Trophoblast cell (in vitro differentiated cells and primary cell): ENCODE data around the gene MAPK13.

Experiments used
- DNase-seq, 2 donors: peaks; one replicate each; pipeline ENCODE4 v3.0.0-alpha.2; 2016
- H2AFZ ChIP-seq: 2 replicates; pipeline ENCODE4 v1.6.1; 2013; ENCODE audit warnings: low read length, moderate library complexity, mild to moderate bottlenecking; ENCODE audit not compliant: insufficient read depth, poor library complexity
- H2AK5ac ChIP-seq: 2 replicates; pipeline ENCODE4 v1.6.1; 2013; ENCODE audit warnings: mild to moderate bottlenecking, low read length
- H2BK120ac ChIP-seq: 2 replicates; pipeline ENCODE4 v1.6.1; 2013; ENCODE audit warnings: low read length, mild to moderate bottlenecking, moderate library complexity; ENCODE audit not compliant: insufficient read depth, poor library complexity
- H2BK12ac ChIP-seq: 2 replicates; pipeline ENCODE4 v1.6.1; 2013; ENCODE audit warnings: mild to moderate bottlenecking, low read length, moderate library complexity
- H2BK5ac ChIP-seq: 2 replicates; pipeline ENCODE4 v1.6.1; 2013; ENCODE audit warnings: low read length, low read depth, moderate library complexity, mild to moderate bottlenecking; ENCODE audit not compliant: poor library complexity
- H3K14ac ChIP-seq: 2 replicates; pipeline ENCODE4 v1.6.1; 2013; ENCODE audit warnings: mild to moderate bottlenecking, low read length
- H3K18ac ChIP-seq: 2 replicates; pipeline ENCODE4 v1.6.1; 2013; ENCODE audit warnings: mild to moderate bottlenecking, low read length
- H3K23ac ChIP-seq: 2 replicates; pipeline ENCODE4 v1.6.1; 2013; ENCODE audit warnings: low read length
- H3K27ac ChIP-seq: 2 replicates; pipeline ENCODE4 v1.5.1; 2013; ENCODE audit warnings: low read depth, mild to moderate bottlenecking, inconsistent platforms, low read length, moderate library complexity
- H3K27me3 ChIP-seq: 2 replicates; pipeline ENCODE4 v1.6.1; 2013; ENCODE audit warnings: inconsistent platforms, mild to moderate bottlenecking, low read length, moderate library complexity; ENCODE audit not compliant: insufficient read depth
- H3K36me3 ChIP-seq, 2 experiments: 1 replicate in 1 of 2; 2 replicates in 1 of 2; pipeline ENCODE4 v1.6.1; 2013; ENCODE audit warnings: low read length in 2 of 2, mild to moderate bottlenecking in 2 of 2, moderate library complexity in 1 of 2; ENCODE audit not compliant: insufficient read depth in 2 of 2, control insufficient read depth in 1 of 2
- H3K4ac ChIP-seq: 2 replicates; pipeline ENCODE4 v1.6.1; 2013; ENCODE audit warnings: low read depth, mild to moderate bottlenecking, low read length, moderate library complexity
- H3K4me1 ChIP-seq, 2 experiments: 1 replicate in 1 of 2; 2 replicates in 1 of 2; pipeline ENCODE4 v1.6.1; 2013; ENCODE audit warnings: low read length in 2 of 2, mild to moderate bottlenecking in 2 of 2, moderate library complexity in 1 of 2; ENCODE audit not compliant: insufficient read depth in 2 of 2, control insufficient read depth in 1 of 2
- H3K4me2 ChIP-seq: 2 replicates; pipeline ENCODE4 v1.6.1; 2013; ENCODE audit warnings: inconsistent platforms, mild to moderate bottlenecking, low read length, moderate library complexity
- H3K4me3 ChIP-seq: 2 replicates; pipeline ENCODE4 v1.5.1; 2013; ENCODE audit warnings: mild to moderate bottlenecking, low read depth, low read length, inconsistent platforms
- H3K79me1 ChIP-seq: one replicate; pipeline ENCODE4 v1.6.1; 2013; ENCODE audit warnings: low read length
- H3K79me2 ChIP-seq: 2 replicates; pipeline ENCODE4 v1.6.1; 2013; ENCODE audit warnings: low read length, mild to moderate bottlenecking; ENCODE audit not compliant: control insufficient read depth, insufficient read depth, poor library complexity
- H3K9ac ChIP-seq: 2 replicates; pipeline ENCODE4 v1.6.1; 2013; ENCODE audit warnings: mild to moderate bottlenecking, low read length
- H3K9me3 ChIP-seq: 2 replicates; pipeline ENCODE4 v1.6.1; 2013; ENCODE audit warnings: low read depth, mild to moderate bottlenecking, control low read depth, inconsistent platforms, low read length; ENCODE audit not compliant: insufficient read depth
- H4K12ac ChIP-seq: 2 replicates; pipeline ENCODE4 v1.6.1; 2013; ENCODE audit warnings: low read depth, mild to moderate bottlenecking, low read length, moderate library complexity
- H4K8ac ChIP-seq: 2 replicates; pipeline ENCODE4 v1.6.1; 2013; ENCODE audit warnings: low read depth, mild to moderate bottlenecking, low read length, moderate library complexity
- H4K91ac ChIP-seq: one replicate; pipeline ENCODE4 v1.6.1; 2013; ENCODE audit warnings: low read depth, mild to moderate bottlenecking, low read length, moderate library complexity
- WGBS: extraction: QIAGEN DNeasy Blood & Tissue Kit; methylation state at CpG from one replicate; pipeline ENCODE4 v1.1.7; 2013; ENCODE audit warnings: missing lambda C conversion rate; ENCODE audit not compliant: insufficient read length, insufficient coverage; ENCODE audit errors: extremely low coverage; 5-methylcytosine and 5-hydroxymethylcytosine counted together

Gene MAPK13

DNA sequence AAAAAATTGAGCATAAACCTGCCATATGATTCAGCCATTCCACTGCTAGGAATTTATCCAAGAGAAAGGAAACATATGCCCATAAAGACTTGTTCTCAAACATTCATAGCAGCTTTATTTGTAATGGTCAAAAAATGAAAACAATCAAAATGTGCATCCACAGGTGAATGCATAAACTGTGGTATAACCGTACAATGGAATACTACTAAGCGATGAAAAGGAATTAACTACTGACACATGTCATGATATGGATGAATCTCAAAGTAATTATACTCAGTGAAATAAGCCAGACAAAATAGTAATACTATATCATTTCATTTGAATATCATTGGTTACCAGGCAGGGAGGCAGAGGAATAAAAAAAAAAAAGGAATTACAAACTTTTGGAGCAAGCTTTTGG is 40.4 kb downstream of the MAPK13 start:
- H4K12ac ChIP-seq, result no peak overlapping the region
- no peaks in the 10 kb centered on the region for H3K79me1 ChIP-seq
- no peak overlapping the region for H4K8ac ChIP-seq
- H3K4me3 ChIP-seq, result no peak overlapping the region
- no peak overlapping the region for H3K18ac ChIP-seq
- WGBS, result no CpG with 5 or more reads among the region's 2 CpGs
- H3K4ac ChIP-seq, result no peak overlapping the region
- H4K91ac ChIP-seq, result no peak overlapping the region
- H2BK5ac ChIP-seq, result no peak overlapping the region
- H2AFZ ChIP-seq, result no peak overlapping the region
- no peak overlapping the region for H3K9ac ChIP-seq
- H2AK5ac ChIP-seq, result no peak overlapping the region
- no peak overlapping the region for H3K23ac ChIP-seq
- H3K27ac ChIP-seq, result no peak overlapping the region
- H3K79me2 ChIP-seq, result no peaks in the 10 kb centered on the region
- no peak overlapping the region for H3K4me2 ChIP-seq
- H3K36me3 ChIP-seq, result no peaks in the 10 kb centered on the region
- no peak for DNase-seq
- H3K27me3 ChIP-seq, result no peaks in the 10 kb centered on the region
- H3K14ac ChIP-seq, result no peak overlapping the region
- H2BK12ac ChIP-seq, result no peak overlapping the region
- H3K9me3 ChIP-seq, result peaks cover 2% of the 10 kb centered on the region
- no peaks in the 10 kb centered on the region for H3K4me1 ChIP-seq
- no peak overlapping the region for H2BK120ac ChIP-seq

DNA sequence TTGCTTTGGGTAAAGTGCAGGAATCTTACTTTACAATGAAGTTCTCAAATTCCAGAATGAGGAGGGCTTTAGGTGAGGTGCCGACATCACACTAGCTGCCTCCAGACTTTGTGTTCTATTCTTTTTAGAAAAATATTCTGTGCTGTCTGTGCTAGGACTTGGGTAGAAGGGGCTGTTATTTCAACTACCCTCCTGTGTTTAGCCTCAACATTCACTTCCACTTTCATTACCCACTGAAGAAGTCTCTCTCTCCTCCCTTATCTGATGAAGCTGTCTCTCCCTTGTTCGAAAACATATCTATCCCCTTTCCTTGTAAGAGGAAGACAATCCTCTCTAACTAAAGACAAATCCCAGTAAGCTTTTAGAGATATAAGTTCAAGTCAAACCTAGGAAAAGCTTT is 41.3 kb downstream of the MAPK13 start:
- H3K14ac ChIP-seq, result no peak overlapping the region
- H3K9ac ChIP-seq, result no peak overlapping the region
- no peak overlapping the region for H3K4me2 ChIP-seq
- no peak overlapping the region for H3K18ac ChIP-seq
- no peaks in the 10 kb centered on the region for H3K27me3 ChIP-seq
- H2BK12ac ChIP-seq, result no peak overlapping the region
- no peak overlapping the region for H3K27ac ChIP-seq
- H3K79me2 ChIP-seq, result no peaks in the 10 kb centered on the region
- no peaks in the 10 kb centered on the region for H3K36me3 ChIP-seq
- no peak overlapping the region for H2AFZ ChIP-seq
- H3K79me1 ChIP-seq, result no peaks in the 10 kb centered on the region
- no peak overlapping the region for H3K4me3 ChIP-seq
- H3K4me1 ChIP-seq, result no peaks in the 10 kb centered on the region
- H4K91ac ChIP-seq, result no peak overlapping the region
- no peak overlapping the region for H2AK5ac ChIP-seq
- H3K23ac ChIP-seq, result no peak overlapping the region
- no peak overlapping the region for H2BK120ac ChIP-seq
- no peak for DNase-seq
- no CpG with 5 or more reads among the region's 2 CpGs for WGBS
- no peak overlapping the region for H4K12ac ChIP-seq
- peaks cover 2% of the 10 kb centered on the region for H3K9me3 ChIP-seq
- no peak overlapping the region for H3K4ac ChIP-seq
- no peak overlapping the region for H2BK5ac ChIP-seq
- H4K8ac ChIP-seq, result no peak overlapping the region

DNA sequence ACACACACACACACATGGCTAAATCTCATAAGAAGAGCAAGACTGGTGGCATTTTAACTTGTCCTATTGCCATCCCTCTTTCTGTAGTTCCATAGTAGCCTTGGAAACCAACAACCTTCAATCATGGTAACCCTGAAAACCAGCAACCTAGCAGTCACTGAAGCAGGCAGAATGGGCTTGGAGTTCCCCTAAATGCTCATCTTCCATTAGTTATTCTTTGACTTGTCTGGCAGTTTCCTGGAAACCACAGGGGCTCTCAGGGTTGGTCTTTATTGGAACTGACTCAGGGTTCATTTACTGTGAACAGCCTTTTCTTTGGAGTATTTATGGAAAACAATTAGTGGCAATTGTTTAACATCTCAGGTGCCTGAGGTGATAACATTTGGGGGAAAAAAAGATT is 46.9 kb downstream of the MAPK13 start:
- Histone ChIP-seq H3K79me2 (no peaks in the 10 kb centered on the region), H4K91ac (no peak overlapping the region), H3K27ac (no peak overlapping the region), H2BK120ac (no peak overlapping the region), H3K27me3 (no peaks in the 10 kb centered on the region), H4K12ac (no peak overlapping the region), H3K4me3 (no peak overlapping the region), H2AFZ (no peak overlapping the region), H3K4me1 (no peaks in the 10 kb centered on the region), H2BK5ac (no peak overlapping the region), H2BK12ac (no peak overlapping the region), H4K8ac (no peak overlapping the region), H3K9me3 (peaks cover 2% of the 10 kb centered on the region), H3K18ac (no peak overlapping the region), H3K14ac (no peak overlapping the region), H3K4me2 (no peak overlapping the region), H3K36me3 (no peaks in the 10 kb centered on the region), H2AK5ac (no peak overlapping the region), H3K23ac (no peak overlapping the region), H3K9ac (no peak overlapping the region), H3K4ac (no peak overlapping the region), H3K79me1 (no peaks in the 10 kb centered on the region)
- DNase-seq, result no peak

DNA sequence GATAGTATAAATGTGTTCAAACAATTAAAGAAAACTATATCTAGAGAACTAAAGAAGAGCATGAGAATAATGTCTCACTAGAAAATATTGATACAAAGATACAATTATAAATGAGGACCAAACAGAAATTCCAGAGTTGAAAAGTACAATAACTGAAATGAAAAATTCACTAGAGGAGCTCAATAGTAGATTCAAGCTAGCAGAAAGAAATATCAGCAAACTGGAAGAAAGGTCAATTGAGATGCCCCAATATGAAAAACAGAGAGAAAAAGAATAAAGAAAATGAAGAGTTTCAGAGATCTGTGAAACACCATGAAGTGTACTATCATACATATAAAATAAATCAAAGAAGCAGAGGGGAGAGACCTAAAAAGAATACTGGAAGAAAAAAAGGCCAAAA is 48.2 kb downstream of the MAPK13 start:
- H2AFZ ChIP-seq, result no peak overlapping the region
- H3K4me2 ChIP-seq, result no peak overlapping the region
- no peak for DNase-seq
- no peak overlapping the region for H4K91ac ChIP-seq
- no peaks in the 10 kb centered on the region for H3K79me2 ChIP-seq
- no peaks in the 10 kb centered on the region for H3K79me1 ChIP-seq
- H4K12ac ChIP-seq, result no peak overlapping the region
- H3K27me3 ChIP-seq, result no peaks in the 10 kb centered on the region
- no peak overlapping the region for H2AK5ac ChIP-seq
- H2BK5ac ChIP-seq, result no peak overlapping the region
- no peaks in the 10 kb centered on the region for H3K4me1 ChIP-seq
- H3K18ac ChIP-seq, result no peak overlapping the region
- no peak overlapping the region for H3K14ac ChIP-seq
- H3K9ac ChIP-seq, result no peak overlapping the region
- no peak overlapping the region for H3K27ac ChIP-seq
- H4K8ac ChIP-seq, result no peak overlapping the region
- H3K4me3 ChIP-seq, result no peak overlapping the region
- H3K23ac ChIP-seq, result no peak overlapping the region
- no peak overlapping the region for H2BK120ac ChIP-seq
- no peaks in the 10 kb centered on the region for H3K36me3 ChIP-seq
- no peaks in the 10 kb centered on the region for H3K9me3 ChIP-seq
- H2BK12ac ChIP-seq, result no peak overlapping the region
- H3K4ac ChIP-seq, result no peak overlapping the region

DNA sequence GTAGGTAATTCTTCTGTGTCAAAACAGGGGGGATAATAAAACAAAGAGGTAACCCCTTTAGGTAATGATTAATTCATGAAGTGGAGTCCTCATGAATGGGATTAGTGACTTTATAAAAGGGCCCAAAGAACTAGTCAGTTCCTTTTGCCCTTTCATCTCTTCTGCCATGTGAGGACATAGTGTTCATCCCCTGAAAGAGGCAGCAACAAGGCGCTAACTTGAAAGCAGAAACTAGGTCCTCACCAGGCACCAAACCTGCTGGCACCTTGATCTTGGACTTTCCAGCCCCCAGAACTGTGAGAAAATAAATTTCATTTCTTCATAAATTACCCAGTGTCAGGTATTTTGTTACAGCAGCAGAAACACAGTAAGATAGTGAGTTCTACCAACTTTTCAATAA is 49.8 kb downstream of the MAPK13 start:
- WGBS, result no CpG with 5 or more reads among the region's 1 CpG
- Histone ChIP-seq H3K79me1 (no peaks in the 10 kb centered on the region), H3K9me3 (no peaks in the 10 kb centered on the region), H3K18ac (no peak overlapping the region), H2AK5ac (no peak overlapping the region), H2BK12ac (no peak overlapping the region), H4K12ac (no peak overlapping the region), H2AFZ (no peak overlapping the region), H3K79me2 (no peaks in the 10 kb centered on the region), H2BK5ac (no peak overlapping the region), H3K4ac (no peak overlapping the region), H3K23ac (no peak overlapping the region), H3K27me3 (no peaks in the 10 kb centered on the region), H3K36me3 (no peaks in the 10 kb centered on the region), H3K4me2 (no peak overlapping the region), H2BK120ac (no peak overlapping the region), H3K4me3 (no peak overlapping the region), H3K4me1 (no peaks in the 10 kb centered on the region), H4K8ac (no peak overlapping the region), H3K9ac (no peak overlapping the region), H4K91ac (no peak overlapping the region), H3K27ac (no peak overlapping the region), H3K14ac (no peak overlapping the region)
- DNase-seq, result no peak
